22Rv1 (cell line): Measurements from ENCODE around the gene SLC39A11.

Experiments used
- ZFX ChIP-seq: fragments of 450-650 bp; IDR thresholded peaks from 2 replicates; pipeline ENCODE4 v1.6.1; 2017; ENCODE audit warnings: antibody characterized with exemption, borderline replicate concordance
- TF ChIP-seq, protein P1 (sequence below): fragments of 450-650 bp; IDR thresholded peaks from 2 replicates; pipeline ENCODE4 v1.5.1; 2017; ENCODE audit warnings: mild to moderate bottlenecking

DNA sequence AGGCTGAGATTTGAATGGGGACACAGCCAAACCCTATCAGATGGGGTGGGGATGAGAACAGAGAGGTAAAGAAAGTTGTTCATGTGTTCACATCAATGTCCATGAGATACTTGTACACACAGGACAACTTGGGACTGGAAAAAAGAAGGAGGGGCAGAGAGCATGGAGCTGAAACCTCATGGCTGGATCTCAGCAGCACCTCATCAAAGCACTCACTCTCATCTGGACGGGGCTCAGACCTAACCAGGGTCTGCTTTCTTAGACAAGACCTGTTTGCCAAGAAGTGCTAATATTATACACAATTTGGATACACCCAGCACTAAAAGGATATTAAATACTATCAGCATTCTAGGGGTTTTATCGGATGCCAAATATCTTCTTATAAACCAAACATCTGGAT lies 399.8 kb downstream of the SLC39A11 start:
- TF ChIP-seq ZFX, result no peak
- TF ChIP-seq, protein P1, sequence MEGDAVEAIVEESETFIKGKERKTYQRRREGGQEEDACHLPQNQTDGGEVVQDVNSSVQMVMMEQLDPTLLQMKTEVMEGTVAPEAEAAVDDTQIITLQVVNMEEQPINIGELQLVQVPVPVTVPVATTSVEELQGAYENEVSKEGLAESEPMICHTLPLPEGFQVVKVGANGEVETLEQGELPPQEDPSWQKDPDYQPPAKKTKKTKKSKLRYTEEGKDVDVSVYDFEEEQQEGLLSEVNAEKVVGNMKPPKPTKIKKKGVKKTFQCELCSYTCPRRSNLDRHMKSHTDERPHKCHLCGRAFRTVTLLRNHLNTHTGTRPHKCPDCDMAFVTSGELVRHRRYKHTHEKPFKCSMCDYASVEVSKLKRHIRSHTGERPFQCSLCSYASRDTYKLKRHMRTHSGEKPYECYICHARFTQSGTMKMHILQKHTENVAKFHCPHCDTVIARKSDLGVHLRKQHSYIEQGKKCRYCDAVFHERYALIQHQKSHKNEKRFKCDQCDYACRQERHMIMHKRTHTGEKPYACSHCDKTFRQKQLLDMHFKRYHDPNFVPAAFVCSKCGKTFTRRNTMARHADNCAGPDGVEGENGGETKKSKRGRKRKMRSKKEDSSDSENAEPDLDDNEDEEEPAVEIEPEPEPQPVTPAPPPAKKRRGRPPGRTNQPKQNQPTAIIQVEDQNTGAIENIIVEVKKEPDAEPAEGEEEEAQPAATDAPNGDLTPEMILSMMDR, result no peak
